Glomerular visceral epithelial cell (primary cell): ENCODE results near the gene RPTOR.
"Not testable (repeated sequence)": the region's sequence is repeated elsewhere in the genome, so short reads cannot be mapped to it uniquely, and the experiment has no call there.

Source experiments
- DNase-seq: peaks from one replicate; pipeline ENCODE4 v3.0.0-alpha.2; 2016; ENCODE audit errors: extremely low spot score

Gene RPTOR

GRCh38 chr17:80797741-80798594, 253.3 kb downstream of the RPTOR start:
- no peak for DNase-seq

- no peak for DNase-seq
Observed at GRCh38 chr17:80798595-80799537, 254.2 kb downstream of the RPTOR start.

- DNase-seq: no peak
Observed at GRCh38 chr17:80799538-80800480, 255.2 kb downstream of the RPTOR start.

GRCh38 chr17:80800481-80801391, 256.1 kb downstream of the RPTOR start:
- no peak for DNase-seq

GRCh38 chr17:80802626-80803450, 258.2 kb downstream of the RPTOR start:
- no peak for DNase-seq

- DNase-seq: no peak
Observed at GRCh38 chr17:80803451-80804428, 259.1 kb downstream of the RPTOR start.

GRCh38 chr17:80804466-80804865, 259.8 kb downstream of the RPTOR start:
- DNase-seq: no peak

GRCh38 chr17:80805032-80805751, 260.6 kb downstream of the RPTOR start:
- DNase-seq: no peak

GRCh38 chr17:80807014-80807413, 262.4 kb downstream of the RPTOR start:
- DNase-seq: no peak

GRCh38 chr17:80807882-80808281, 263.2 kb downstream of the RPTOR start:
- no peak for DNase-seq

- DNase-seq: no peak
Observed at GRCh38 chr17:80811181-80812105, 266.8 kb downstream of the RPTOR start.

- DNase-seq: no peak
Observed at GRCh38 chr17:80812362-80813088, 267.9 kb downstream of the RPTOR start.

- no peak for DNase-seq
Observed at GRCh38 chr17:80813318-80813717, 268.7 kb downstream of the RPTOR start.

- DNase-seq: no peak
Observed at GRCh38 chr17:80814491-80814890, 269.9 kb downstream of the RPTOR start.

- no peak for DNase-seq
Observed at GRCh38 chr17:80815151-80815681, 270.6 kb downstream of the RPTOR start.

GRCh38 chr17:80815718-80816117, 271.1 kb downstream of the RPTOR start:
- DNase-seq: not testable (repeated sequence)
